HepG2 (cell line): ENCODE data around the gene STARD5. TPM values are rescaled to one million over a fixed set of nuclear protein-coding genes. Genes with fewer than 3 reads are reported as not detected.

ENCODE experiments used
- ATAC-seq: fragments of 200-7000 bp; cut with Tn5 transposase; 3 replicates; pipeline ENCODE4 v1.9.1; 2020; ENCODE audit warnings: mild to moderate bottlenecking, moderate library complexity
- BruUV-seq: library from RNA; stranded (reverse); fragments of 400-500 nt; replicated peaks from 2 replicates; lab custom pipeline; 2021; lab: Mats Ljungman, UMichigan
- CTCF ChIA-PET: fragments of 300-600 bp; formaldehyde crosslinking; extraction: SDS; loops from one replicate; lab custom pipeline; 2021; ENCODE audit warnings: low total read pairs, inconsistent platforms, low intra/inter-chr PET ratio; lab: Yijun Ruan, JAX
- POLR2A ChIA-PET: fragments of 350-600 bp; sonication (Branson Sonifier 250); formaldehyde crosslinking; loops from one replicate; lab custom pipeline; 2020; ENCODE audit warnings: antibody characterized with exemption, inconsistent platforms; lab: Yijun Ruan, JAX
- DNase-seq: peaks from one replicate; pipeline ENCODE4 v3.0.0-alpha.2; 2015; ENCODE audit warnings: low spot score
- FAIRE-seq: peaks from 3 replicates; lab custom pipeline; 2011; peaks lifted over from hg19 to GRCh38; lab: Jason Lieb, UNC
- H2AFZ ChIP-seq: one replicate; pipeline ENCODE4 v1.6.1; 2011; ENCODE audit warnings: low read length, inconsistent platforms
- H3K27ac ChIP-seq: fragments of 300-600 bp; 3 replicates; pipeline ENCODE4 v1.8.0; 2011; ENCODE audit warnings: mixed run types, mild to moderate bottlenecking, mixed read lengths, low read length, inconsistent platforms; ENCODE audit not compliant: insufficient read depth; ENCODE audit errors: extremely low read length
- H3K27me3 ChIP-seq, 2 experiments: fragments of 200-600 bp in 1 of 2; 2 replicates in 1 of 2; 3 replicates in 1 of 2; pipeline versions ENCODE4 v1.6.0 to v1.8.0; 2011; ENCODE audit warnings: low read length in 2 of 2, mild to moderate bottlenecking in 2 of 2, moderate library complexity in 2 of 2, inconsistent platforms in 1 of 2; ENCODE audit not compliant: insufficient read depth in 2 of 2, control insufficient read depth in 1 of 2
- H3K36me3 ChIP-seq, 2 experiments: fragments of 200-600 bp in 1 of 2; replicated peaks in 1 of 2; 2 replicates in 1 of 2; 3 replicates in 1 of 2; pipeline versions ENCODE4 v1.5.1 to v1.8.0; 2011; ENCODE audit warnings: low read length in 2 of 2, inconsistent platforms in 1 of 2; ENCODE audit not compliant: insufficient read depth in 2 of 2, control insufficient read depth in 1 of 2
- H3K4me1 ChIP-seq: 2 replicates; pipeline ENCODE4 v1.5.1; 2012; ENCODE audit warnings: low read length, inconsistent platforms; ENCODE audit not compliant: insufficient read depth
- H3K4me2 ChIP-seq: 2 replicates; pipeline ENCODE4 v1.6.0; 2011; ENCODE audit warnings: low read depth, low read length, inconsistent platforms
- H3K4me3 ChIP-seq, 3 experiments: fragments of 200-600 bp in 1 of 3; sonication (generic), shearing (Covaris generic) in 1 of 3; replicated peaks in 1 of 3; 2 replicates each; pipeline ENCODE4 v1.5.1; 2011 to 2016; ENCODE audit warnings: low read length in 3 of 3, inconsistent platforms in 2 of 3, low read depth in 2 of 3, mild to moderate bottlenecking in 2 of 3, control low read depth in 1 of 3, mixed read lengths in 1 of 3; ENCODE audit not compliant: insufficient read depth in 1 of 3
- H3K79me2 ChIP-seq: one replicate; pipeline ENCODE4 v1.6.1; 2011; ENCODE audit warnings: low read length, inconsistent platforms; ENCODE audit not compliant: insufficient read depth
- H3K9ac ChIP-seq: 2 replicates; pipeline ENCODE4 v1.6.0; 2011; ENCODE audit warnings: mild to moderate bottlenecking, low read depth, low read length, inconsistent platforms; ENCODE audit not compliant: insufficient read depth
- H3K9me3 ChIP-seq: 2 replicates; pipeline ENCODE4 v1.5.1; 2012; ENCODE audit warnings: mild to moderate bottlenecking, low read length
- H4K20me1 ChIP-seq: 2 replicates; pipeline ENCODE4 v1.6.0; 2011; ENCODE audit warnings: inconsistent platforms, mild to moderate bottlenecking, low read length, moderate library complexity; ENCODE audit not compliant: insufficient read depth
- CC2D1A ChIP-seq: sonication (generic); formaldehyde crosslinking; IDR thresholded peaks from 2 replicates; pipeline ENCODE4 v1.8.1; 2023; ENCODE audit warnings: mild to moderate bottlenecking, missing genetic modification reagents
- SNAI1 ChIP-seq: sonication (generic); formaldehyde crosslinking; IDR thresholded peaks from 2 replicates; pipeline ENCODE4 v1.5.0; 2020; ENCODE audit warnings: mild to moderate bottlenecking, missing genetic modification reagents, borderline replicate concordance
- STAG1 ChIP-seq: sonication (generic); formaldehyde crosslinking; IDR thresholded peaks from 2 replicates; pipeline ENCODE4 v1.4.0; 2020; ENCODE audit warnings: missing genetic modification reagents
- ZEB1 ChIP-seq: IDR thresholded peaks from 2 replicates; pipeline ENCODE4 v1.6.1; 2012; ENCODE audit warnings: mild to moderate bottlenecking, low read depth, inconsistent platforms; ENCODE audit not compliant: insufficient replicate concordance
- ZNF331 ChIP-seq: sonication (generic); formaldehyde crosslinking; IDR thresholded peaks from 2 replicates; pipeline ENCODE4 v1.4.0; 2020; ENCODE audit warnings: missing genetic modification reagents
- ZNF446 ChIP-seq: sonication (generic); formaldehyde crosslinking; IDR thresholded peaks from 2 replicates; pipeline ENCODE4 v1.5.0; 2020; ENCODE audit warnings: mild to moderate bottlenecking, missing genetic modification reagents
- ZNF616 ChIP-seq: sonication (generic); formaldehyde crosslinking; IDR thresholded peaks from 2 replicates; pipeline ENCODE4 v1.5.0; 2020; ENCODE audit warnings: low read depth, mild to moderate bottlenecking, missing genetic modification reagents
- ZNF839 ChIP-seq: sonication (generic); formaldehyde crosslinking; IDR thresholded peaks from 2 replicates; pipeline ENCODE4 v1.4.0; 2020; ENCODE audit warnings: missing genetic modification reagents, mild to moderate bottlenecking, borderline replicate concordance
- WGBS: methylation state at CpG from one replicate; pipeline ENCODE4 v1.1.6; 2017; ENCODE audit warnings: low lambda C conversion rate; 5-methylcytosine and 5-hydroxymethylcytosine counted together
- in situ Hi-C: cut with HindIII; loops from 2 replicates; pipeline ENCODE4 v1.10.0; 2017; ENCODE audit warnings: low pct_unique_long_range_greater_than_20kb; ENCODE audit not compliant: extremely low pct_ligation_motif_present
- intact Hi-C: fragments of 100-400 bp; cut with micrococcal nuclease; formaldehyde crosslinking; loops from one replicate; pipeline ENCODE4 v1.10.0; 2022; ENCODE audit not compliant: unreplicated experiment
- polyA plus RNA-seq, 8 experiments: library from polyadenylated mRNA; depleted of rRNA in 3 of 8; stranded (reverse) in 7 of 8; unstranded in 1 of 8; fragments of >200 nt; fragmentation: Illumina TruSeq in 4 of 8; extraction: Trizol in 4 of 8; gene quantifications; 2 replicates each; pipeline versions ENCODE4 v1.2.1 to v1.2.3, GENCODE V29; 2011 to 2016; ENCODE audit warnings: low read depth in 4 of 8, missing spikeins in 1 of 8, mixed read lengths in 1 of 8; ENCODE audit not compliant: insufficient read depth in 1 of 8
- total RNA-seq, 5 experiments: library from RNA; depleted of rRNA; stranded (reverse); fragments of >200 nt; fragmentation: Illumina TruSeq; extraction: Trizol; gene quantifications; 2 replicates each; pipeline ENCODE4 v1.2.3, GENCODE V29; 2016; ENCODE audit warnings: low read depth in 1 of 5
- TF ChIP-seq, protein P1 (sequence below): sonication (generic); formaldehyde crosslinking; IDR thresholded peaks from 2 replicates; pipeline ENCODE4 v1.5.0; 2020; ENCODE audit warnings: mild to moderate bottlenecking, missing genetic modification reagents, moderate library complexity
- TF ChIP-seq, protein P2 (sequence below): sonication (generic); formaldehyde crosslinking; IDR thresholded peaks from 2 replicates; pipeline ENCODE4 v1.5.0; 2020; ENCODE audit warnings: missing genetic modification reagents, mild to moderate bottlenecking, borderline replicate concordance
- TF ChIP-seq, protein P3 (sequence below): sonication (generic); formaldehyde crosslinking; IDR thresholded peaks from 2 replicates; pipeline ENCODE4 v1.8.0; 2023; ENCODE audit warnings: mild to moderate bottlenecking, missing genetic modification reagents

The STARD5 gene
- total and polyA plus RNA-seq, 2 of the 13 experiments (the other 11 are each of a cell fraction or from before 2014, with no cell fraction given) = 3.1 to 3.5 TPM

DNA sequence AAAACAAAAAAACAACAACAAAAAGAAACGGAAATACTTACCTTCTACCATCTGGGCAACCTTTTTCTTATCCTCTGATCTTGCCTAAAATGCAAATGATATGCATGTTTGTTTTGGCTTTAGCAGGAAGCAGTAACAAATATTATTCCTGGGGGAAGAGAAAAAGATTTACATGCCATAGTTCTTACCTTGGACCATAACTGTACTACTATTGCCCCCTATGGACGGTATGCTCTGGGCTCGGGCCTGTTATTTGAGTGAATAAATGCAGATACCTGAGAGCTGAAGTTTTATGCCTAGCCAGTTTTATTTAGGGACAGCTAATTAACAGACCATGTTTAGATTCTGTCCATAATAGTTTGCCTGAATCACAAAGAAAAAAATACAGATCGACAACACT is 12.6 kb upstream of the STARD5 start:
- intact Hi-C loops (no loop called here), in situ Hi-C loops (no loop called here)
- Histone ChIP-seq H3K79me2 (no peaks in the 10 kb centered on the region), H3K9ac (no peak overlapping the region), H4K20me1 (no peaks in the 10 kb centered on the region), H3K9me3 (no peaks in the 10 kb centered on the region), H3K4me3 (no peak overlapping the region), H3K36me3 (no peaks in the 10 kb centered on the region), H3K4me1 (no peaks in the 10 kb centered on the region), H2AFZ (no peak overlapping the region), H3K27ac (no peak overlapping the region), H3K4me2 (no peak overlapping the region), H3K27me3 (no peaks in the 10 kb centered on the region; a peak in 1 of 5 replicates)
- ChIA-PET POLR2A (no interaction called here), CTCF (interaction anchor here (1.6 kb wide), 1 partner anchor 62 kb away, joined by 11 read pairs; no protein-coding TSS in a partner anchor)
- DNase-seq (peak; percentile 12), FAIRE-seq (no peak), ATAC-seq (peak; percentile 68)
- no TSS peak for BruUV-seq
- 45% methylated on average over 4 of the region's 4 CpGs for WGBS
- peak; percentile 50 for TF ChIP-seq STAG1 (CRISPR knock-in tag)
- TF ChIP-seq, protein P1, sequence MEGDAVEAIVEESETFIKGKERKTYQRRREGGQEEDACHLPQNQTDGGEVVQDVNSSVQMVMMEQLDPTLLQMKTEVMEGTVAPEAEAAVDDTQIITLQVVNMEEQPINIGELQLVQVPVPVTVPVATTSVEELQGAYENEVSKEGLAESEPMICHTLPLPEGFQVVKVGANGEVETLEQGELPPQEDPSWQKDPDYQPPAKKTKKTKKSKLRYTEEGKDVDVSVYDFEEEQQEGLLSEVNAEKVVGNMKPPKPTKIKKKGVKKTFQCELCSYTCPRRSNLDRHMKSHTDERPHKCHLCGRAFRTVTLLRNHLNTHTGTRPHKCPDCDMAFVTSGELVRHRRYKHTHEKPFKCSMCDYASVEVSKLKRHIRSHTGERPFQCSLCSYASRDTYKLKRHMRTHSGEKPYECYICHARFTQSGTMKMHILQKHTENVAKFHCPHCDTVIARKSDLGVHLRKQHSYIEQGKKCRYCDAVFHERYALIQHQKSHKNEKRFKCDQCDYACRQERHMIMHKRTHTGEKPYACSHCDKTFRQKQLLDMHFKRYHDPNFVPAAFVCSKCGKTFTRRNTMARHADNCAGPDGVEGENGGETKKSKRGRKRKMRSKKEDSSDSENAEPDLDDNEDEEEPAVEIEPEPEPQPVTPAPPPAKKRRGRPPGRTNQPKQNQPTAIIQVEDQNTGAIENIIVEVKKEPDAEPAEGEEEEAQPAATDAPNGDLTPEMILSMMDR = peak; percentile 41
- TF ChIP-seq ZNF616 (CRISPR knock-in tag) = no peak

DNA sequence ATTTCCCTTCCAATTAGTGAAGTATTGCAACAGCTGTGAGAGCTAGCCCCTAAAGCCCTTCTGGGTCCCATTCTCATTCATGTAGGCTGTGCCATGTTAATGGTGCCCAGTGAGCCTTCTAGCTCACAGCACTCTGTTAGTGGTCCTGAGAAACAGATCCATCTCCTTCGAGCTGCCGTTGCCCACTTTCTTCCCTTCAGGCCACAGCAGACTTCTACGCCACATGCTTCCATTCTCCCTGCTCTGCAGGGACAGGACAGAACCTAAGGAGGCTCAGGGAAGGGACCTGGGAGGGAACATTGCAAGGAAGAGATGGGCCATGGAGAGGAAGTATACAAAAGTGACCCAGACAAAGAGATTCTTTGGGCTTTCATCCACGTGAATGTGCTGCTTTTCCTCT is 11.7 kb upstream of the STARD5 start:
- Histone ChIP-seq H3K4me2 (no peak overlapping the region), H3K79me2 (no peaks in the 10 kb centered on the region), H4K20me1 (no peaks in the 10 kb centered on the region), H3K4me3 (no peak overlapping the region), H2AFZ (no peak overlapping the region), H3K4me1 (no peaks in the 10 kb centered on the region), H3K27me3 (no peaks in the 10 kb centered on the region; a peak in 1 of 5 replicates), H3K9ac (no peak overlapping the region), H3K9me3 (no peaks in the 10 kb centered on the region), H3K27ac (no peak overlapping the region), H3K36me3 (no peaks in the 10 kb centered on the region)
- FAIRE-seq (no peak), ATAC-seq (no peak), DNase-seq (no peak)
- intact Hi-C loops (no loop called here), in situ Hi-C loops (no loop called here)
- ChIA-PET CTCF (interaction anchor here (1.6 kb wide), 1 partner anchor 61 kb away, joined by 11 read pairs; no protein-coding TSS in a partner anchor), POLR2A (interaction anchor here (1.8 kb wide), 1 partner anchor 12 kb away, joined by 4 read pairs; the partner anchor contains the start of gene STARD5)
- TF ChIP-seq ZNF446 (CRISPR knock-in tag) = no peak
- no peak for TF ChIP-seq SNAI1
- no peak for TF ChIP-seq ZEB1
- TF ChIP-seq, protein P2, sequence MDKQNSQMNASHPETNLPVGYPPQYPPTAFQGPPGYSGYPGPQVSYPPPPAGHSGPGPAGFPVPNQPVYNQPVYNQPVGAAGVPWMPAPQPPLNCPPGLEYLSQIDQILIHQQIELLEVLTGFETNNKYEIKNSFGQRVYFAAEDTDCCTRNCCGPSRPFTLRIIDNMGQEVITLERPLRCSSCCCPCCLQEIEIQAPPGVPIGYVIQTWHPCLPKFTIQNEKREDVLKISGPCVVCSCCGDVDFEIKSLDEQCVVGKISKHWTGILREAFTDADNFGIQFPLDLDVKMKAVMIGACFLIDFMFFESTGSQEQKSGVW = no peak
- TF ChIP-seq ZNF331 (CRISPR knock-in tag) = no peak
- TF ChIP-seq, protein P3, sequence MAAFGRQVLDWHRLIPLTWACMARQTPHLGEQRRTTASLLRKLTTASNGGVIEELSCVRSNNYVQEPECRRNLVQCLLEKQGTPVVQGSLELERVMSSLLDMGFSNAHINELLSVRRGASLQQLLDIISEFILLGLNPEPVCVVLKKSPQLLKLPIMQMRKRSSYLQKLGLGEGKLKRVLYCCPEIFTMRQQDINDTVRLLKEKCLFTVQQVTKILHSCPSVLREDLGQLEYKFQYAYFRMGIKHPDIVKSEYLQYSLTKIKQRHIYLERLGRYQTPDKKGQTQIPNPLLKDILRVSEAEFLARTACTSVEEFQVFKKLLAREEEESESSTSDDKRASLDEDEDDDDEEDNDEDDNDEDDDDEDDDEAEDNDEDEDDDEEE (CRISPR knock-in tag) = no peak
- no peak for TF ChIP-seq CC2D1A (CRISPR knock-in tag)
- no peak for TF ChIP-seq ZNF839 (CRISPR knock-in tag)
- no TSS peak for BruUV-seq
- 60% methylated on average over 4 of the region's 4 CpGs for WGBS
